ENCODE data around the gene GRIK4. TPM values are rescaled to one million over a fixed set of nuclear protein-coding genes. Genes with fewer than 3 reads are reported as not detected.
"Not testable (repeated sequence)": the region's sequence is repeated elsewhere in the genome, so short reads cannot be mapped to it uniquely, and the experiment has no call there.

The GRIK4 gene
- total RNA-seq, 1 donor from 2014 or later: 0.39 TPM

DNA sequence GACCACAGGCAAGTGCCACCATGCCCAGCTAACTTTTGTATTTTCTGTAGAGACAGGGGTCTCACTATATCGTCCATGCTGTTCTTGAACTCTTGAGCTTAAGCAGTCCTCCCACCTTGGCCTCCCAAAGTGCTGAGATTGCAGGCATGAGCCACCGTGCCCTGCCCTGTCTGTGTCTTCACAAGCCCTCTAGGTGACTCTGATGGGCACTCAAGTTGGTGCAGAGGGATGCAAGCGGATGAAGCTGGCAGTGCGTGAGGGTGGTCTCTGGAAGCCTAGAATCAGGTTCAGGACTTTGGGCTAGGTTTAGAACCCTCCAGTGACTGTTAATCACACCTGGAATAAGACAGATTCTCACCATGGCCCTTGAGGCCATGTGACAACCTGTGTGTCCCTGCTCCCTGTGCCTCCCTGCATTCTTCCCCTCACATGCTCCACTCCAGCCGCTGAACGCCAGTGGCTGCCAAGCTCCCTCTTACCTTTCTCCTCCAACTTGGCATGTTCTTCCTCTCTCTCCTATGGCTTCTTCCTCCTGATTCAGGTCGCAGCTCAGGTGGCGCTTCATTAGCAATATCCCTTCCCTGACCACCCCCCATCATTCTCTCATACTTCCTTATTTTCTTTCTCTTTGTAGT is 270.1 kb downstream of the GRIK4 start:
- no peak for DNase-seq

- DNase-seq: no peak
Measured at GRCh38 chr11:120784566-120785251, 273.2 kb downstream of the GRIK4 start.

DNA sequence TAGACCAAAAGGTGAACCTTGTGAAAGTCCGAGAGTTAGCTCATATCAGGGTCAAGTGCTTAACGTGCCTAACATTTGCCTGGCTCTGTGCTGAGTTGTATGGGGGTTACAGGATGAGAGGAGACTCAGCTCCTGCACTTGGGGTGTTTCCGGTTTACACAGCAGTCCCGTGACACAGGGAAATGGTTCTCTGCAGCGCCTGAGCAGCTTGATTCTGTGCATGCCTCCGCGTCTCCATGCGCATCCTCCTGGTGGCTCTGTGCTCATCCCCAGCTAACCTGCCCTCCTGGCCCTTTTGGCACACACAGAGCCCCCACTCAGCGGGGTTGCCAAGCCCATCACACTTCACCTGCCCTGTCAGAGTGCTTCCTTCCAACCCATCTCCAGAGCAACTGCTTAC is 274.0 kb downstream of the GRIK4 start:
- no peak for DNase-seq

- no peak for DNase-seq
Measured at GRCh38 chr11:120786206-120786735, 274.7 kb downstream of the GRIK4 start.

- not testable (repeated sequence) for DNase-seq
Measured at GRCh38 chr11:120787224-120787623, 275.7 kb downstream of the GRIK4 start.

GRCh38 chr11:120789391-120789790 is 277.8 kb downstream of the GRIK4 start:
- DNase-seq: no peak

DNA sequence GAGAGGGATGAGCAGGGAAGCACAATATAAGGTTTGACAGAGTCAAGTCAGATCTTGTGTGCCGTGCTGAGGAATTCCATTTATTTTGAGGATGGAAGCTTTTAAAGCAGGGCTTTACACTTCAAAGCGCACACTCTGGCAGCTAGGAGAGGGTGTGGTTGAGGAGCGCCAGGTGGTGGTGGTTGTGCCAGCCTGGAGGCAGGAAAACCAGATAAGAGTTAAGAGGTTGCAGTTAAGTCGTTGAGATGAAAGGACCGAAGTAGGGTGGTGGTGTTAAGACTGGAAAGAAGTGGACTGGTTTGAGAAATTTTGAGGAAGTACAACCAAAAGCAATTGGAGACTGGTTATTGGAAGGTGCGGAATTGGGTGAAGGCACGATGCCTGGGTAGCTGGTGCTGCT is 280.8 kb downstream of the GRIK4 start:
- DNase-seq: no peak

DNA sequence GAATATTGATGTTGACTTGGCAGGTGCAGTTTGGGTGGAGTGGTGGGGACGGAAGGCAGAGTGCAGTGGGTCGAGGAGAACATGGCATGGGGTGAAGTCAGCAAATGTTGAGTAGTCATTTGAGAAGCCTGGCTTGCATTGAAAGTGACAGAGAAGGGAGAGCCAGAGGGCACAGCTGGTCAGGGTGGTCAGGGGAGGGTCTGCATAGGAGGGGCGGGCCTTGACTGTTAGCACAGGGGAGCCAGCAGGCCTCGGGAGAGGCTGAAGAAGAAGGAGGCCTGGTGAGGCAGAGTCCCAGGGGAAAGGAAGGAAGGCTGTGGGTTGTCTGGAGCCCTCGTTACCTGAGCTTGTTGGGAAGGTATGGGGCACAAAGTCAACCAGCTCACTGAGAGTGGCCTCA is 281.6 kb downstream of the GRIK4 start:
- DNase-seq: no peak

DNA sequence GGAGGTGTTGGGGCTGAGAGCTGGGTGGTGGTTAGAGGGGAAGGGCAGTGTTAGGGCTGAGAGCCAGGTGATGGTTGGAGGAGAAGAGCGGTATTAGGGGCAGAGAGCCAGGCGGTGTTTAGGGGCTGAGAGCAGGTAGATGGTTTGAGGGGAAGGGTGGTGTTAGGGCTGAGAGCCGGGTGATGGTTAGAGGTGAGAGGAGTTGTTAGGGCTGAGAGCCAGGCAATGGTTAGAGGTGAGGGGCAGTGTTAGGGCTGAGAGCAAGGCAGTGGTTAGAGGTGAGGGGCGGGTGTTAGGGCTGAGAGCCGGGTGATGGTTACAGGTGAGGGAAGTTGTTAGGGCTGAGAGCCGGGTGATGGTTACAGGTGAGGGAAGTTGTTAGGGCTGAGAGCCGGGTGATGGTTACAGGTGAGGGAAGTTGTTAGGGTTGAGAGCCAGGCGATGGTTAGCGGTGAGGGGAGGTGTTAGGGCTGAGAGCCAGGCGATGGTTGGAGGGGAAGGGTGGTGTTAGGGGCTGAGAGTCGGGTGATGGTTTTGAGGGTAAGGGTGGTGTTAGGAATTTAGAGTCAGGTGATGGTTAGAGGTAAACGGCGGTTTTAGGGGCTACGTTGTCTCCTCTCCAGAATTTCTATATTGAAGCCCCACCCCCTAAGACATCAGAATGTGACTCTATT is 282.4 kb downstream of the GRIK4 start:
- no peak for DNase-seq

- DNase-seq: no peak
Measured at GRCh38 chr11:120794748-120795147, 283.2 kb downstream of the GRIK4 start.

DNA sequence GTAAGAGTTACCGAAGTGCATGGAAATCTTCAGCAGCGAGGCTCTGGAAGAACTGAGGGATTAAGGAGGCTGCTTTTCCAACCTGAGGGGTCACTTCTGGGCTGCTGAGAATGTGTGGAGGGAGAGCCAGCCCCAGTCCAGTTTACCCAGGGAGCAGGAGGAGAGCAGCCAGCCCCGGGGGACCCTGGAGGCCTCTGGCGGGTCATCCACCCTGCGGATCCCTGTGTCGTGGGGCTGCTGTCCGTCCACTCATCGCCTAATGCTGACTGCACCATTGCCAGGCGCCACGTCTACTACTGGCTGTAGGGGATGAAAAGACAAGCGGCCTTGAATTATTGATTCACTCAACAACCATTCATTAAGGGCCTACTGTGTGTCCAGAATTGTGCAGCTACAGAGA is 283.6 kb downstream of the GRIK4 start:
- no peak for DNase-seq

GRCh38 chr11:120797143-120797542 is 285.6 kb downstream of the GRIK4 start:
- no peak for DNase-seq

- DNase-seq: no peak
Measured at GRCh38 chr11:120798854-120799253, 287.3 kb downstream of the GRIK4 start.

DNA sequence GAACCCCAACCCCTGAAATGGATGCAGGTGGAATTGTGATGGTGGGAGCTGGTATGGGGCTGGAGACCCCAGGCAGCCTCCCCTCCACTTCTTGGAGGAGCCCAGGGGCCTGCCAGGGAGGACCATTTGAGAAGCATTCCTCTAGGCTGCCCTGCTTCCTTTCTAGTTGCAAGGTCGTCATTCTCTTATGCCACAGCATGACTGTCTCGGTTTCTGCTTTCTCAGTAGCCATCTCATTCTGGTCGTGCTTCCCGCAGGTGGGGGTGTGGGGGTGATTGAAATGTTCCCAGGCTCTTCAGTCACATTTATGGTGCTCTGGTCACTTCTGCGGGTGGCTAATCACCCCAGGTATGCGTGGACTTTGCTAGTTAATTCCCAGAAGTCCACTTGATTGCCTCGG is 288.7 kb downstream of the GRIK4 start:
- DNase-seq: no peak

DNA sequence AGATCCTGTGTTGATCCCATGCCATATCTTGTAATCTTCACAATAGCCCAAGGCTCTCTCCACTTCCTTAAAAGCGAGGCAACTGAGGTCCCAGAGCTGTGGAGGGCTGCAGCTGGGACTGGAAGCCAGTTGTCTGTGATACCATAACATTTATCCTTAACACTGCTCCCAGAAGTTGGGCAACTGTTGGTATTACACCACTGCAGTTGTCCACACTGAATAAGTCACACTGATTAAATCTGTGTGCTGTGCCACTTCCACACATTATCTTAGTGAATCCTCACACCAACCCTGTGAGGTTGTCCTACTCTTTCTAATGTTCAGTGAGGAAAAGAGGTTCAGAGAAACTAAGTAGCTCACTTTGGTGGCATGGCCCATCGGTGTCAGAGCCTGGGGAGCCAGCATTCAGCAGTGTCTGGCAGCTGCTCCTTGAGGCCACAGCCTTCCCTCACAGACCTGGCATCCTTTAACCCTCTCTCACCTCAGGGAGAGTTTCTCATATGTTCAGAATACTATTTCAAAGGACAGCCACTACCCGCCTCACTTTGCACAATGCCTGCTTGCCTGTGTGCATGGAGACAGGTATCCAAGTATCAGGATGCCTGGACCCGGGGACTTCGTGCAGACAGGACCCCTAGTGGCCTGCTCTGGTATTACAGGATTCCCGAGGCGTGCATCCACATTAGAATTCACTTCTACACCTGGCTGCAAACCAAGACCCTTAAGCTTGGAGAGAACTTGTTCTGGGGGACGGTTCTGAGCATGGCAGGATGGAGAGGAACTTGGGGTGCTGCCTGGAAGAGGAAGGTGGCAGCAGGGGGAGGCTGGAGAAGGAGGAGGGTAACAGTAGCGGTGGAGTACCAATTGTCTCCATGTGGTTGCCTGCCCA is 290.5 kb downstream of the GRIK4 start:
- DNase-seq: no peak

DNA sequence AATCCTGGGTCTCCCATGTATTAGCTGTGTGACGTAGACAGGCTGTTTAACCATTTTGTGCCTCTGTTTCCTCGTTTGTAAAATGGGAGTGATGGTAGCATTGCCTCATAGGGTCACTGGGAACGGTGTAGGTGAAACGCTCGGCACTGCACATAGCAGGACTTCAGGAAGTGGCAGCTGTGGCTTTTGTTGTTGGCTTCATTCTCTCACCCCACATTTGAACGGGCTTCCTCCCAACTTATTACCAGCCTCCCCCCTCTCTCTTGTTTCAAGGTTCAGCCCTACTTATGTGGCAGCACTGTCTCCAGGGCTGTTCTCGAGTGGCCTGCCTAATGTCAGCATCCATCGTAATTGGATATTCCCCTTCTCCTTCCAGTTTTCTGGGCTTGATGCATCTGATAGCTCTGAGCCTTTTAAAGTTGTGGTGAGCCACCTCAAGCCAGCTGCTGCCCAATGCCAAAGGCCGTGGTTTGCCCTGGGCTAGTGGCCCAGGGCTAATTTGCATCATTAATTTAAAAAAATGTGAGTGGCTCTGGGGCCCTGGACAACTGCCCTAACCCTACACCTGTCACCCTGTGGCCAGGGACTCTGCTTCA is 294.5 kb downstream of the GRIK4 start:
- DNase-seq: no peak

DNA sequence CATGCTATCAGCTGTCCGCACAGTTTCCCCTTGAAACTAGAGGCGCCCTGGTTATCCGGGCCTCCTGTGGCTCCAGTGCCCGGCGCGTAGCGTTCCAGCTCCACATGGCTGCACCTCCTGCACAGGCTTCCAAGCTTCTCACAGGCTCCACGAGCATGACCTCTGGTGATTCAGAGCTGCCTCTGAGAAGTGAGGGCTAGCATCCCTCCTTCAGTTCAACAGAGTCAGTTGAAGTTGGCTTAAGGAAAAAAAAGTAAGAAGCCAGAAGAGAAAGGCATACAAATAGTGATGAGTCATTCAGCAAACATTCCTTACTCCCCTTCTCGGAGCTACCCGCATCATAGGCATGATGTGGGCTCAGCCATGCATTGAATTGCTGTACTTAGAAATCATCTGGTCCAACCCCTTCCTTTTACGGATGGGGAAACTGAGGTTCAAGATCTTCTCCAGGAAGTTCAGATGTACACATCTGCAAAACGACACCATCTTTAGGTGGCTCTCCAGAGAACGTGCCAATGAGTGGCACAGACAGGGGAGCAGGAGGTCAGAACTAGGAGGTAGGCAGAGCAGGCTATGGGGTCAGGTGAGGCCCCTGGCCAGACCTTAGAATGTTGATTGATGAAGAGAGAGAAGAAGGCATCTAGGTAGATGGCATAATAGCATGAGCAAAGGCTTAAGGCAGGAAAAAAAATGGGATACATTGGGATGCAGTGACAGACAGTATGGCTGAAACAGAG is 296.0 kb downstream of the GRIK4 start:
- DNase-seq: no peak

- DNase-seq: no peak
Measured at GRCh38 chr11:120808616-120809050, 297.1 kb downstream of the GRIK4 start.

- DNase-seq: no peak
Measured at GRCh38 chr11:120810251-120810650, 298.7 kb downstream of the GRIK4 start.

DNA sequence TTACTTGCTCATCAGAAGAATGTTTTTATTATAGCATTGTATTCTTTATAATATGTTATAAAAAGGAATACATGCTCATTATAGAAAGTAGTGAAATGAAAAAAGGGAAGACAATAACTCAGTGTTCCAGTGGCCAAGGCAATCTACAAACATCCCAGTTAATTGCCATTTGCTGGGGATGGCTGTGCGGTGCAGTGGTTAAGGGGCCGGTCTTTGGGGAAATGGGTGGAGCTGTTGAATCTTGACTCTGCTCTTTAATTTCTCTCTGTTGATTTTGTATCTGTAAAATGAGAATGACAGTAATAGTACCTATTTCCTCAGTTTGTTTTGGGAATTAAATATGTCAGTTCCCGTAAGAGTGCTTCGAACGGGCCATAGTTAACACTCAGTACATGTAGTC is 299.7 kb downstream of the GRIK4 start:
- DNase-seq: no peak

DNA sequence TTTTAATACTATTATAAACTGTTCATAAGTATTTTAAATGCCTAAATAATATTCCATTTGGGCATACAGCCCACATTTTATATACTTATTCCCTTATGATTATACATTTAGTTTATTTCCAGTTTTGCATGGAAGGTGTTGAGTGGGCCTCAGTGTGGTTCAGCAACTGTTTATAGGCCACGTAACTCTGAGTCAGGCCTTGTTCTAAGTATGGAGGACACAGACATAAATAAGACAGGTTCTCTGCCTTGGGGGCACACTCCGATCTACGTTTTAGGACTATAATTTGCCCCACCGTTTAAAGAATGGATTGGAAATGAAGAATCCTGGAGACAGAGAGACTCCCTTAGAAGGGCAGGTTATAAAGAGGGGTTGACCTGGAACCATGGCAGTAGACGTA is 300.2 kb downstream of the GRIK4 start:
- DNase-seq: no peak
